Measurements from ENCODE around the gene ADAMTS17.

DNA sequence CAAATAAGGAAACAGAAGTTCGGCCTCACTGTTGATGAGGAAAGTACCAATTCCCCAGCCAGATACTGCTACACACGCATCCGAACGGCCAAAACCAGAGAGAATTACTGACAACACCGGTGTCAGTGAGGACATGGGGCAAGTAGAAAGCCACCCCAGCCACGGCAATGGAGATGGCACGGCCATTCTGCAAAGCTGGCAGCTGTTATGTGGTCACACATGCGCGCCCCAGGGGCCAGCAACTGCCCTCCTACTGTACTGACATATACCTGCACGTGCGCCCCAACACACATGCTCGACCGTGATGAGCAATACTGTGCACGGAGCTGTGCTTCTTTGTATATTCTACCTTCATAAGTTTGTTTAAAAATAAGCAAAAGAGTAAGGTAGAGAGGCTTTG lies 217.4 kb downstream of the ADAMTS17 start:
- TF ChIP-seq, protein P1, sequence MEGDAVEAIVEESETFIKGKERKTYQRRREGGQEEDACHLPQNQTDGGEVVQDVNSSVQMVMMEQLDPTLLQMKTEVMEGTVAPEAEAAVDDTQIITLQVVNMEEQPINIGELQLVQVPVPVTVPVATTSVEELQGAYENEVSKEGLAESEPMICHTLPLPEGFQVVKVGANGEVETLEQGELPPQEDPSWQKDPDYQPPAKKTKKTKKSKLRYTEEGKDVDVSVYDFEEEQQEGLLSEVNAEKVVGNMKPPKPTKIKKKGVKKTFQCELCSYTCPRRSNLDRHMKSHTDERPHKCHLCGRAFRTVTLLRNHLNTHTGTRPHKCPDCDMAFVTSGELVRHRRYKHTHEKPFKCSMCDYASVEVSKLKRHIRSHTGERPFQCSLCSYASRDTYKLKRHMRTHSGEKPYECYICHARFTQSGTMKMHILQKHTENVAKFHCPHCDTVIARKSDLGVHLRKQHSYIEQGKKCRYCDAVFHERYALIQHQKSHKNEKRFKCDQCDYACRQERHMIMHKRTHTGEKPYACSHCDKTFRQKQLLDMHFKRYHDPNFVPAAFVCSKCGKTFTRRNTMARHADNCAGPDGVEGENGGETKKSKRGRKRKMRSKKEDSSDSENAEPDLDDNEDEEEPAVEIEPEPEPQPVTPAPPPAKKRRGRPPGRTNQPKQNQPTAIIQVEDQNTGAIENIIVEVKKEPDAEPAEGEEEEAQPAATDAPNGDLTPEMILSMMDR (conservative IDR thresholded peaks at IDR 0.05) = no peak
- TF ChIP-seq EZH2 (IDR thresholded peaks at IDR 0.05; ENCODE audit: low read depth) = no peak
